Measurements from ENCODE around the gene JKAMP.

JKAMP gene

DNA sequence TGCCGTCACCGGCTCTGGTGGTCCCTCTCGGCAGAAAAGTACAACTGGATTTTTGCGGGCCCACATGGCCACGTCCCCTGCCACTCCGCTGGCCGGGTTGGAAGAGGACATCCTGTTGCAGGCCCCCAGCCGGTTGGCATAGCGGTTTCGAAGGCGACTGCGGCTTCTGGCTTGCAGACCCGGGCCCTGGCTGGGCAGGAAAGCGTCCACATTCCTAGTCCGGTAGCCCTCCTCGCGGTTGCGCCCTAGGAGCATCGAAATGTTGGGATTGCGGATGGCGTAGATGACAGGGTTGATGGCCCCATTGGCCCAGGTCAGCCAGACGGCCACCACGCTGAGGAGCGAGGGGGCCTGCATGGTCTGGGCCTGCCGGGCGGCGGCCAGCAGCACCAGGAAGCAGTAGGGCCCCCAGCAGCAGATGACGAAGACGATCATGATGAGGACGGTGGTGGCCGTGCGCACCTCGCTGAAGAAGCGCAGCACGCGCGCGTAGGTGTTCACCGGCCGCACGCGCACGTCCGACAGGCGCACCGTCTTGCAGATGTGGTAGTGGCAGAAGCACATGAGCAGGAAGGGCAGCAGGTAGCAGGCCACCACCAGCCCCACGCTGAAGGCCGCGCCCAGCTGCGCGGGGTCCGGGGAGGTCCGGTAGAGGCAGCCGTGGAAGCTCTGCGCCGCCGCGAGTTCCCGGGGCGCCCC, 20.4 kb upstream of the JKAMP start:
- DNase-seq (ENCODE audit: low read depth, low spot score) = no peak
- TF ChIP-seq, protein P1, sequence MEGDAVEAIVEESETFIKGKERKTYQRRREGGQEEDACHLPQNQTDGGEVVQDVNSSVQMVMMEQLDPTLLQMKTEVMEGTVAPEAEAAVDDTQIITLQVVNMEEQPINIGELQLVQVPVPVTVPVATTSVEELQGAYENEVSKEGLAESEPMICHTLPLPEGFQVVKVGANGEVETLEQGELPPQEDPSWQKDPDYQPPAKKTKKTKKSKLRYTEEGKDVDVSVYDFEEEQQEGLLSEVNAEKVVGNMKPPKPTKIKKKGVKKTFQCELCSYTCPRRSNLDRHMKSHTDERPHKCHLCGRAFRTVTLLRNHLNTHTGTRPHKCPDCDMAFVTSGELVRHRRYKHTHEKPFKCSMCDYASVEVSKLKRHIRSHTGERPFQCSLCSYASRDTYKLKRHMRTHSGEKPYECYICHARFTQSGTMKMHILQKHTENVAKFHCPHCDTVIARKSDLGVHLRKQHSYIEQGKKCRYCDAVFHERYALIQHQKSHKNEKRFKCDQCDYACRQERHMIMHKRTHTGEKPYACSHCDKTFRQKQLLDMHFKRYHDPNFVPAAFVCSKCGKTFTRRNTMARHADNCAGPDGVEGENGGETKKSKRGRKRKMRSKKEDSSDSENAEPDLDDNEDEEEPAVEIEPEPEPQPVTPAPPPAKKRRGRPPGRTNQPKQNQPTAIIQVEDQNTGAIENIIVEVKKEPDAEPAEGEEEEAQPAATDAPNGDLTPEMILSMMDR (IDR thresholded peaks at IDR 0.05; ENCODE audit: low read depth, low read length) = no peak
- H3K4me3 ChIP-seq (ENCODE audit: low read depth, low read length) = peak overlapping the region; percentile 46
- in situ Hi-C loops (cut with HindIII; ENCODE audit: low sequenced_read_pairs) = no loop called here

DNA sequence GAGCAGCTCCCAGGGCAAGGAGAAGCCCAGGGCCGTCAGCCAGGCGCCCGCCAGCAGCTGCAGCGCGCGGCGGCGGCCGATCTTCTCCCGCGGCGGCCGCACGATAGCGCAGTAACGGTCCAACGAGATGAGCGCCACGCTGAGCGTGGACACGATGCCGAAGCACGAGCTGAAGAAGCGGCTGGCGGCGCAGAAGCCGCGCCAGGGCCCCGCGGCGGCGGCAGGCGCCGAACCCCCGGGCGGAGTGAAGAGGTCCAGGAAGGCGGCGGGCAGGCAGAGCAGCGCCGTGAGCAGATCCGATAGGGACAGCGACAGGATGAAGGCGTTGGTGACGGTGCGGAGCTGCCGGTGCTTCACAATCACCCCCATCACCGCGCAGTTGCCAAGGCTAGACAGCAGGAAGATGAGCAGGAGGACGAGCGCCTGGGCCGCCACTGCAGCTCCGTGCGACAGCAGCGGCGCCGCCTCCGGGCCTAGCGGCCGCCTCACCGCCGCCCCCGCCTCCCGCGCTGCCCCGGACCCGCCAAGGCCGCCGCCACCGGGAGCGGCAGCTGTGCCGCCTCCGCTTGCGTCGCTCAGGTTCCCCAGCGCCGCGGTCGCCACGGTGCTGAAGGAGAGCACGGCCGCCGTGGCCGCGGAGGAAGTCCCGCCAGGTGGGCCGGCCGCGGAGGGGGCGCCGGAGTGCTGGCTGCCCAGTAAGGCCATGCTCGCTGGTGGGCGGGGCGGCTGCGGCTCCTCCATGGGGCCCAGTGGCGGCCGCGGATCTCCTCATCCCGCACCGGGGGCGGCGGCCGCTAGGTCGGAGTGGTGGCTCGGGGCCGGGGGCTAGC, 19.6 kb upstream of the JKAMP start:
- in situ Hi-C loops (cut with HindIII; ENCODE audit: low sequenced_read_pairs) = no loop called here
- peak; percentile 58 for DNase-seq (ENCODE audit: low read depth, low spot score)
- H3K4me3 ChIP-seq (ENCODE audit: low read depth, low read length) = peak overlapping the region; percentile 46
- TF ChIP-seq, protein P1 (IDR thresholded peaks at IDR 0.05; ENCODE audit: low read depth, low read length) = no peak

DNA sequence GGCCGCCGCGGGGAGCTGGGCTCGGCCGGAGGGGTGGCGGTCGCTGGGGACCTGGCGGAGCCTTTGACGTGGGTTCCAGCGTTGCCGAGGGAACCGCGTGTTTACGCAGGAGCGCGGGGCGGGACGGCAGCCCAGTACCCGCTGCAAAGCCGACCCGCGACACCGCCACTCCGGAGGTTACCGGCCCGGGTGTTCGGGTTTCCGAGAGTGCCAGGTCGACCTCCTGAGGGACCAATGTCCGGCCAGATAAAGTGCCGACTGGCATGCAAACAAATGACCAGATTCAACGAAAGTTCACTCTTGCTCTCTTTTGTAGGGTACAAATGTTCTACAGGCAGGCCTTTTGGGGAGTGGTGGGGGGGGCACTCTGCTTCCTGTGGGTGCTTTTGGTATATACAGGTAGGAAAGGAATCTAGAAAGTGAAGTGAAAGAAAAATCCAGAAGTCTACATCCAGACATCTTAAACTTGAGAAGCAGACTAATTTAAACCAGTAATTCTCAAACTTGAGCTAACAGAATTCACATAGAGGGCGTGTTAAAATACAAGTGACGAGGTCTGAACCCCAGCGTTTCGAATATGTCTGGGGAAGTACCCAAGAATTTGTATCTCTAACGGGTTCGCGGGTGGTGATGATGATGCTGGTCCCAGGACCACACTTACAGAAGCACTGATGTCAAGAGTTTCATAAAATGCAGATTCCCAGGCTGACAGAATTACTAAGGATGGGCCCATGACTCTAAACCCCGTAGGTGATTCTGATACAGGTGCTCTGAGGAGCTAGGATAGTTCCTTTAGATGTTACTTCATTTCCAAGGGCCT, 18.8 kb upstream of the JKAMP start, which contains the start of gene GPR135:
GPR135 (minus strand) TSS at position 65 of the 820 bp plus-strand sequence. CDS start 154 bp downstream, outside the sequence.
- DNase-seq (ENCODE audit: low read depth, low spot score) = no peak
- TF ChIP-seq, protein P1 (IDR thresholded peaks at IDR 0.05; ENCODE audit: low read depth, low read length) = no peak
- peak within 1 kb of the TSS; percentile 46 for H3K4me3 ChIP-seq (ENCODE audit: low read depth, low read length)
- in situ Hi-C loops (cut with HindIII; ENCODE audit: low sequenced_read_pairs) = no loop called here

DNA sequence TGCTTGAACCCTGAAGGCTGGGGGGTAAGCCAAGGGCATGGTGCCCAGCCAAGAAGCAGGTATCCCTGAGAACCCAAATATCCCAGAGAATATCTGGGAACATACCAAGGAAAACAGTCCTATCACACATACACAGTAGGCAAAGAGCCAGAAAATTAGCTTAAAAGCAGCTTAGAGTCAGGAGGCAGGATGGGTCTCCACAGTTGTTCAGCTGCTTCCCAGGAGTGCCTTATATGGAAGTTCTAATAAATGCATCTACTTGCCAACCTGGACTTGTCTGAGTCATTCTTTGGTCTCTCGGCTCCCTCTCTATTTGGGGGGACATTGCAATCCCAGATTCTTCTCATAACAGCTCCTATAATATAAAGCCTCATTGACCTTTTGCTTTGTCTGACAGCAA, 10.1 kb upstream of the JKAMP start:
- H3K4me3 ChIP-seq (ENCODE audit: low read depth, low read length) = no peak overlapping the region
- in situ Hi-C loops (cut with HindIII; ENCODE audit: low sequenced_read_pairs) = no loop called here
- TF ChIP-seq, protein P1 (IDR thresholded peaks at IDR 0.05; ENCODE audit: low read depth, low read length) = no peak
- DNase-seq (ENCODE audit: low read depth, low spot score) = peak; percentile 76

DNA sequence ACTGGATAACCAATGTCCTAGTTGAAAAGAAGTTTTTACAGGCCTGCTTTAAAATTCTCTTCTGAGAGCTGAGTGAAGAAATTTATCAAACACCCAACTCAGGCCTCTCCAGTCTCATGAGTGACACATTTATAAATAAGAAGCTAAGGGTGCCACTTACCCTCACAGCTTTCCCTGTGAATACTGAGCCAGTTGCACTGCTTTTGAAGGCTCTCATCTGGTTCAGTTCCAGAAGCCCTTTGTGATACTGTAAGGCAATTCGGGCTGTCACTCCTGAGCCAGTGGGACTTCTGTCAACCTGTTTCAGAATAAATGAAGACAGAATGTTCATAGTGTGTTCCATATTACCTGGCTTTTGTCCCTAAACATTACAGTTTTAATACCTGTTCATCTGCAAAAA, 8.6 kb upstream of the JKAMP start:
- no peak for DNase-seq (ENCODE audit: low read depth, low spot score)
- in situ Hi-C loops (cut with HindIII; ENCODE audit: low sequenced_read_pairs) = no loop called here
- TF ChIP-seq, protein P1 (IDR thresholded peaks at IDR 0.05; ENCODE audit: low read depth, low read length) = no peak
- no peak overlapping the region for H3K4me3 ChIP-seq (ENCODE audit: low read depth, low read length)

DNA sequence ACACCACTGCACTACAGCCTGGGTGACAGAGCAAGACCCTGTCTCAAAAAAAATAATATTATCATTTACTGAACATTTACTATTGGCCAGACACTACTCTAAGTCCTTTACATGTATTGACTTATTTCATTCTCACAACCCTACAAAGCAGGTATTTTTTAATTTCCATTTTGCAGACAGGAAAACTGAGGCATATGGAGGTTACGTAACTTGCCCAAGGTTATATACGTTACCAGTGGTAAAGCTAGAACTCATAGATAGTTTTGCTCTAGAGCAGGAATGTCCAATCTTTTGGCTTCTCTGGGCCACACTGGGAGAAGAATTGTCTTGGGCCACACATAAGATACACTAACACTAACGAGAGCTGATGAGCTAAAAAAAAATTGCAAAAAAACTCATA, 5.8 kb upstream of the JKAMP start:
- no peak for DNase-seq (ENCODE audit: low read depth, low spot score)
- TF ChIP-seq, protein P1 (IDR thresholded peaks at IDR 0.05; ENCODE audit: low read depth, low read length) = no peak
- H3K4me3 ChIP-seq (ENCODE audit: low read depth, low read length) = no peak overlapping the region
- in situ Hi-C loops (cut with HindIII; ENCODE audit: low sequenced_read_pairs) = no loop called here

All from astrocyte of the spinal cord (primary cell).